CD14-positive monocyte (primary cell): ENCODE measurements around the gene ZNF281. TPM values are rescaled to one million over a fixed set of nuclear protein-coding genes. Genes with fewer than 3 reads are reported as not detected.

Experiments
- DNase-seq, 3 donors: peaks; one replicate each; pipeline ENCODE4 v3.0.0-alpha.2; 2011 to 2022
- H2AFZ ChIP-seq: 2 replicates; pipeline ENCODE4 v1.6.0; 2012; ENCODE audit warnings: mild to moderate bottlenecking, low read depth, low read length, inconsistent platforms; ENCODE audit not compliant: insufficient read depth, poor library complexity, severe bottlenecking
- H3K27ac ChIP-seq, 2 donors: 1 replicate in 1 of 2; 2 replicates in 1 of 2; pipeline ENCODE4 v1.5.1; 2012 to 2013; ENCODE audit warnings: low read length in 2 of 2, control low read depth in 1 of 2, inconsistent platforms in 1 of 2, low read depth in 1 of 2, mild to moderate bottlenecking in 1 of 2
- H3K27me3 ChIP-seq, 2 donors: one replicate each; pipeline versions ENCODE4 v1.6.0 to v1.6.1; 2011 to 2013; ENCODE audit warnings: low read length in 2 of 2; ENCODE audit not compliant: control insufficient read depth in 2 of 2, insufficient read depth in 2 of 2
- H3K36me3 ChIP-seq, 2 donors: replicated peaks in 1 of 2; 1 replicate in 1 of 2; 2 replicates in 1 of 2; pipeline versions ENCODE4 v1.5.1 to v1.6.1; 2012 to 2013; ENCODE audit warnings: low read length in 2 of 2, control low read depth in 1 of 2, inconsistent platforms in 1 of 2, mild to moderate bottlenecking in 1 of 2; ENCODE audit not compliant: insufficient read depth in 2 of 2, control insufficient read depth in 1 of 2
- H3K4me1 ChIP-seq, 2 donors: 1 replicate in 1 of 2; 2 replicates in 1 of 2; pipeline versions ENCODE4 v1.5.1 to v1.6.1; 2012 to 2013; ENCODE audit warnings: low read length in 2 of 2, control low read depth in 1 of 2, inconsistent platforms in 1 of 2, mild to moderate bottlenecking in 1 of 2, moderate library complexity in 1 of 2; ENCODE audit not compliant: insufficient read depth in 2 of 2, control insufficient read depth in 1 of 2
- H3K4me2 ChIP-seq: replicated peaks from 2 replicates; pipeline ENCODE3; 2012; ENCODE audit warnings: low read length, moderate library complexity, mild to moderate bottlenecking; ENCODE audit not compliant: poor library complexity, severe bottlenecking; ENCODE audit errors: extremely low read depth
- H3K4me3 ChIP-seq, 3 experiments: fragments of 200-600 bp in 1 of 3; sonication (generic) in 1 of 3; replicated peaks in 1 of 3; 1 replicate in 2 of 3; 2 replicates in 1 of 3; pipeline ENCODE4 v1.5.1; 2011 to 2013; ENCODE audit warnings: low read length in 3 of 3, mild to moderate bottlenecking in 3 of 3, control low read depth in 2 of 3, low read depth in 2 of 3, inconsistent platforms in 1 of 3, moderate library complexity in 1 of 3
- H3K79me2 ChIP-seq: 2 replicates; pipeline ENCODE4 v1.6.0; 2012; ENCODE audit warnings: mild to moderate bottlenecking, control low read depth, inconsistent platforms, low read length, moderate library complexity; ENCODE audit not compliant: insufficient read depth
- H3K9ac ChIP-seq: 2 replicates; pipeline ENCODE4 v1.6.0; 2017; ENCODE audit warnings: low read length, mild to moderate bottlenecking; ENCODE audit not compliant: insufficient read depth, poor library complexity, severe bottlenecking
- H3K9me3 ChIP-seq, 2 donors: replicated peaks in 1 of 2; 1 replicate in 1 of 2; 2 replicates in 1 of 2; pipeline versions ENCODE4 v1.5.1 to v1.6.1; 2012 to 2013; ENCODE audit warnings: low read length in 2 of 2, control low read depth in 1 of 2; ENCODE audit not compliant: control insufficient read depth in 1 of 2, insufficient read depth in 1 of 2
- H4K20me1 ChIP-seq: 2 replicates; pipeline ENCODE4 v1.6.0; 2012; ENCODE audit warnings: mild to moderate bottlenecking, low read length, control low read depth, moderate library complexity; ENCODE audit not compliant: insufficient read depth
- H3K27ac Mint-ChIP-seq, 7 donors: one replicate each; pipeline ENCODE4 v1.8.0; 2020; ENCODE audit warnings: mild to moderate bottlenecking in 7 of 7, mixed read lengths in 7 of 7, moderate library complexity in 6 of 7, inconsistent platforms in 2 of 7
- H3K27me3 Mint-ChIP-seq, 3 donors: one replicate each; pipeline ENCODE4 v1.8.0; 2021 to 2022; ENCODE audit warnings: low read depth in 3 of 3, mild to moderate bottlenecking in 3 of 3, mixed read lengths in 3 of 3, moderate library complexity in 3 of 3, inconsistent platforms in 1 of 3
- H3K36me3 Mint-ChIP-seq, 2 donors: one replicate each; pipeline ENCODE4 v1.8.0; 2020; ENCODE audit warnings: mixed read lengths in 2 of 2, inconsistent platforms in 1 of 2, mild to moderate bottlenecking in 1 of 2
- H3K4me1 Mint-ChIP-seq: one replicate; pipeline ENCODE4 v1.8.0; 2020; ENCODE audit warnings: mild to moderate bottlenecking, mixed read lengths
- H3K4me3 Mint-ChIP-seq, 2 donors: one replicate each; pipeline ENCODE4 v1.8.0; 2020; ENCODE audit warnings: mild to moderate bottlenecking in 2 of 2, mixed read lengths in 2 of 2, moderate library complexity in 1 of 2
- H3K9me3 Mint-ChIP-seq, 7 donors: one replicate each; pipeline ENCODE4 v1.8.0; 2020 to 2022; ENCODE audit warnings: mixed read lengths in 7 of 7, mild to moderate bottlenecking in 6 of 7, moderate library complexity in 6 of 7, inconsistent platforms in 2 of 7
- WGBS: methylation state at CpG from one replicate; pipeline ENCODE4 v1.1.5; 2013; ENCODE audit warnings: missing lambda C conversion rate; ENCODE audit not compliant: insufficient coverage; 5-methylcytosine and 5-hydroxymethylcytosine counted together
- intact Hi-C, 2 donors: fragments of 100-400 bp; cut with micrococcal nuclease; formaldehyde crosslinking; loops; one replicate each; pipeline versions ENCODE4 v1.15.0 to v1.15.1; 2023
- polyA plus RNA-seq, 3 donors: library from polyadenylated mRNA; depleted of rRNA in 1 of 3; unstranded in 2 of 3; stranded (reverse) in 1 of 3; fragments of 300-500 nt in 2 of 3; fragments of >200 nt in 1 of 3; fragmentation: Illumina TruSeq in 2 of 3; gene quantifications; 1 replicate in 2 of 3; 2 replicates in 1 of 3; pipeline ENCODE4 v1.2.3, GENCODE V29; 2012 to 2021
- TF ChIP-seq, protein P1 (sequence below): fragments of 200-600 bp; IDR thresholded peaks from one replicate; pipeline ENCODE4 v1.8.0; 2022; ENCODE audit warnings: antibody characterized with exemption, mild to moderate bottlenecking

The ZNF281 gene
- polyA plus RNA-seq, 3 donors: 10.5 to 30.6 (median 26.6) TPM

DNA sequence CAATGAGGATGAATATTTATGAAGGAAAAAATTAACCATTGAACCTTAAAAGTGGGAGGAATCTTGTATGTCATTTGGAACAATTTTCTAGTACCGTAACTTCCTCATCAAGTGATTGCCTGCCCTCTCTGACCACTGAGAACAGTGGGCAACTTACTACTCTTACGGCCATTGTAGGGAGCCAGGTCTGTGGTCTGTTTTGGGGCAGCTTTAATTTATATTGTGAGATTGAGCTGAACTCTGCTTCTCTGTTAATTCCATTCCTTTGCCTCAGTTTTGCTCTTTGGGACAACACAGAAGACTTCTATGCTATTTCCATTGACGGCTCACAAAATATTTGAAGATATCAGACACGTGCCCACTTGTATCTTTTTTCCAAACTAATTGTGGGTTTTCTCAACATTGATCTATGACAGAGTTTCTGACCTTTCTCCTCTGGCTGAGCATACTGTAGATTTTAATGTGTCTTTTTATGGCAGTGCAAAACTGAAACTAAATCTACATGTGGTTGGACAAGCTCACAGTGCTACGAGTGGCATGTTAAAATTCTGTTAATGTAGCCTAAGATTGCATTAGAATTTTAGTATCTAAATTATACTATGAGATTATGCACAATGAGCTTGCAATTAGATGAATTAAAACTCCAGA lies 27.8 kb upstream of the ZNF281 start:
- peaks cover 0 to 1% (median 0%) of the 10 kb centered on the region in 3 donors for H3K27me3 Mint-ChIP-seq
- TF ChIP-seq, protein P1, sequence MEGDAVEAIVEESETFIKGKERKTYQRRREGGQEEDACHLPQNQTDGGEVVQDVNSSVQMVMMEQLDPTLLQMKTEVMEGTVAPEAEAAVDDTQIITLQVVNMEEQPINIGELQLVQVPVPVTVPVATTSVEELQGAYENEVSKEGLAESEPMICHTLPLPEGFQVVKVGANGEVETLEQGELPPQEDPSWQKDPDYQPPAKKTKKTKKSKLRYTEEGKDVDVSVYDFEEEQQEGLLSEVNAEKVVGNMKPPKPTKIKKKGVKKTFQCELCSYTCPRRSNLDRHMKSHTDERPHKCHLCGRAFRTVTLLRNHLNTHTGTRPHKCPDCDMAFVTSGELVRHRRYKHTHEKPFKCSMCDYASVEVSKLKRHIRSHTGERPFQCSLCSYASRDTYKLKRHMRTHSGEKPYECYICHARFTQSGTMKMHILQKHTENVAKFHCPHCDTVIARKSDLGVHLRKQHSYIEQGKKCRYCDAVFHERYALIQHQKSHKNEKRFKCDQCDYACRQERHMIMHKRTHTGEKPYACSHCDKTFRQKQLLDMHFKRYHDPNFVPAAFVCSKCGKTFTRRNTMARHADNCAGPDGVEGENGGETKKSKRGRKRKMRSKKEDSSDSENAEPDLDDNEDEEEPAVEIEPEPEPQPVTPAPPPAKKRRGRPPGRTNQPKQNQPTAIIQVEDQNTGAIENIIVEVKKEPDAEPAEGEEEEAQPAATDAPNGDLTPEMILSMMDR: no peak
- Histone ChIP-seq H3K4me3 (peak overlapping the region; percentile 17 to 62 (median 59)), H3K79me2 (no peaks in the 10 kb centered on the region), H4K20me1 (no peaks in the 10 kb centered on the region), H3K9me3 (no peaks in the 10 kb centered on the region), H3K27ac (peak overlapping the region in 1 of 2 donors; percentile 43), H3K4me1 (peaks cover 0 to 3% of the 10 kb centered on the region in 2 donors), H3K9ac (peak overlapping the region; percentile 35), H2AFZ (peak overlapping the region; percentile 69), H3K36me3 (no peaks in the 10 kb centered on the region), H3K27me3 (no peaks in the 10 kb centered on the region), H3K4me2 (peak overlapping the region; percentile 70)
- H3K36me3 Mint-ChIP-seq: no peaks in the 10 kb centered on the region
- peaks cover 0 to 2% (median 0%) of the 10 kb centered on the region in 7 donors for H3K9me3 Mint-ChIP-seq
- peak in 2 of 3 donors; percentile 5 for DNase-seq
- 20% methylated on average over 1 of the region's 5 CpGs for WGBS
- peak overlapping the region; percentile 69 to 89 for H3K4me3 Mint-ChIP-seq
- peaks cover 9% of the 10 kb centered on the region for H3K4me1 Mint-ChIP-seq
- intact Hi-C loops: no loop called here
- H3K27ac Mint-ChIP-seq: peak overlapping the region in 3 of 7 donors; percentile 5 to 79 (median 49)

- peaks cover 9% of the 10 kb centered on the region for H3K4me1 Mint-ChIP-seq
- H3K79me2 ChIP-seq: no peaks in the 10 kb centered on the region
- TF ChIP-seq, protein P1: no peak
- no peak overlapping the region for H3K9ac ChIP-seq
- DNase-seq: no peak
- H3K9me3 ChIP-seq: no peaks in the 10 kb centered on the region
- H3K36me3 ChIP-seq: no peaks in the 10 kb centered on the region
- H3K27ac ChIP-seq: no peak overlapping the region
- no peak overlapping the region for H3K4me3 ChIP-seq
- peaks cover 0 to 1% (median 0%) of the 10 kb centered on the region in 3 donors for H3K27me3 Mint-ChIP-seq
- no peak overlapping the region for H3K27ac Mint-ChIP-seq
- H3K36me3 Mint-ChIP-seq: no peaks in the 10 kb centered on the region
- peak overlapping the region; percentile 70 for H3K4me2 ChIP-seq
- intact Hi-C loops: no loop called here
- H3K4me3 Mint-ChIP-seq: no peak overlapping the region
- no peak overlapping the region for H2AFZ ChIP-seq
- peaks cover 0 to 2% (median 0%) of the 10 kb centered on the region in 7 donors for H3K9me3 Mint-ChIP-seq
- H4K20me1 ChIP-seq: no peaks in the 10 kb centered on the region
- no peaks in the 10 kb centered on the region for H3K27me3 ChIP-seq
- H3K4me1 ChIP-seq: peaks cover 0 to 3% of the 10 kb centered on the region in 2 donors
Measured at GRCh38 chr1:200437088-200437487, 27.3 kb upstream of the ZNF281 start.
